ENCODE results near the gene BPIFB2. TPM values are rescaled to one million over a fixed set of nuclear protein-coding genes. Genes with fewer than 3 reads are reported as not detected.

Gene BPIFB2
- total and polyA plus RNA-seq, 7 donors, result not detected

DNA sequence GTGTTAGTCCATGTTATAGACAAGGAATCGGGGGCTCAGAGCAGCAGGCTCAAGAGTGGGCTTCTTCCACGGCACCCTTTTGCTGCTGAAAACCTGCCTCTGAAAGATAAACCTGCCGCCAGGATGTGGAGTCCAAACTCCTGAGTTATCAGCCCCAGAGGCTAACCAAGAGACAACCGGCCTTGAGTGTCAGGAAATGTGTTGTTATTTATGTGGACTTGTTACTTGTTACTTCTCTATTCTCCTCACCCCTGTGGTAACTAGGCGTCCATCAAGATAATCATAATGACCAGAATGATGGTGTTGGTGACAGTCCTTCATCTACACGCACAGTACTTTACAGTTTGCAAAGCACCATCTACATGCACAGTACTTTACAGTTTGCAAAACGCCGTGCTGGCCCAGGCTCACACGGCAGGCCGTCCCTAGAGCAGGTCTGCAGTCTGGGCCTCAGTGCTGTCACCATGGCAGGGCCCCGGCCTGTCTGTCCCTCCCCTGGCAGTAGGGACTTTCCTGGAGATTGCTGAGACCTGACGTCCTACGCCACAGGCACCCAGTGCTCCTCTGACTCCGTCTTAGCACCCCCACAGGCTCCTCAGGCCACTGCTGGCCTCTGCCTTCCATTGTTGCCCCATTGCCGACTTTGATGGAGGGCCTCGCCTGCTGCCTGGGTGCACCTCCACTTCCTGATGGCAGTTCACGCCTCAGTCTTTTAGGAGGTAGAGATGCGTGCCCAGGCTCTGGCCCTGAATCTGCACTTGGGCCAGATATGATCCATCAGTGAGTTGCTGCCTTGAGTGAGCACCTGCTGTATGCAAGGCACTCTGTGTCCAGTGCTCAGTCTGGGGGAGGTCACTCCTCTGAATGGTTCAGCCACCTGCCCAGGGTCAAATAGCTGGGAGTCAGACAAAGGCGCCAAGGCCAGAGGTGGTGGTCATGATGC lies 62.9 kb downstream of the BPIFB2 start:
- H3K27me3 ChIP-seq (ENCODE audit: insufficient read depth in 3 of 3, low read length in 2 of 3), result no peaks in the 10 kb centered on the region
- H3K27ac ChIP-seq, result no peak overlapping the region
- H3K9me3 ChIP-seq, result no peaks in the 10 kb centered on the region
- TF ChIP-seq, protein P1, sequence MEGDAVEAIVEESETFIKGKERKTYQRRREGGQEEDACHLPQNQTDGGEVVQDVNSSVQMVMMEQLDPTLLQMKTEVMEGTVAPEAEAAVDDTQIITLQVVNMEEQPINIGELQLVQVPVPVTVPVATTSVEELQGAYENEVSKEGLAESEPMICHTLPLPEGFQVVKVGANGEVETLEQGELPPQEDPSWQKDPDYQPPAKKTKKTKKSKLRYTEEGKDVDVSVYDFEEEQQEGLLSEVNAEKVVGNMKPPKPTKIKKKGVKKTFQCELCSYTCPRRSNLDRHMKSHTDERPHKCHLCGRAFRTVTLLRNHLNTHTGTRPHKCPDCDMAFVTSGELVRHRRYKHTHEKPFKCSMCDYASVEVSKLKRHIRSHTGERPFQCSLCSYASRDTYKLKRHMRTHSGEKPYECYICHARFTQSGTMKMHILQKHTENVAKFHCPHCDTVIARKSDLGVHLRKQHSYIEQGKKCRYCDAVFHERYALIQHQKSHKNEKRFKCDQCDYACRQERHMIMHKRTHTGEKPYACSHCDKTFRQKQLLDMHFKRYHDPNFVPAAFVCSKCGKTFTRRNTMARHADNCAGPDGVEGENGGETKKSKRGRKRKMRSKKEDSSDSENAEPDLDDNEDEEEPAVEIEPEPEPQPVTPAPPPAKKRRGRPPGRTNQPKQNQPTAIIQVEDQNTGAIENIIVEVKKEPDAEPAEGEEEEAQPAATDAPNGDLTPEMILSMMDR (IDR thresholded peaks at IDR 0.05), result no peak
- H3K36me3 ChIP-seq (ENCODE audit: insufficient read depth in 1 of 2, low read depth in 1 of 2), result no peaks in the 10 kb centered on the region
- DNase-seq (no peak), ATAC-seq (no peak)
- WGBS, 3 donors, result 78 to 81% (median 79%) methylated on average over 19 of the region's 19 CpGs
- intact Hi-C loops (cut with DNase I), result no loop called here
- H3K4me3 ChIP-seq, result no peak overlapping the region
- no peaks in the 10 kb centered on the region for H3K4me1 ChIP-seq

DNA sequence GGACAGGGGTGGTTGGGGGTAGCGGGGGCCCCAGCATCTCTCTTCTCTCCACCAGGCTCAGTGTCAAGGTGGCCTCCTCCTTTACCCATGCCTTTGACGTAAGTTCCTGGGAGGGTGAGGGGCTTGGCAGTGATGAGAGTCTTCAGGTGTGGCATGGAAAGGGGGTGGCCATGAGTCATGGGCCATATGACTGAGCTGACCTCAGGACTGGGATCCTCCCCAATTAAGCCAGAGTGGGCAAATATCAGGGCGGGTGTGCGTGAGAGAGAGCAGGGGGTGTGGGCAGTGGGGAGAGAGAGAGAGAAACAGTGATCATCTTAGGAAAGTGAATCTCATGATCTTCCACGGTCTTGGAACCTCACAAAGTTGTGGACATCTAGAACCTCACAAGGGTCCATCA lies 63.7 kb downstream of the BPIFB2 start:
- H3K27ac ChIP-seq, result no peak overlapping the region
- H3K9me3 ChIP-seq, result no peaks in the 10 kb centered on the region
- TF ChIP-seq, protein P1 (IDR thresholded peaks at IDR 0.05), result no peak
- intact Hi-C loops (cut with DNase I), result no loop called here
- ATAC-seq, result no peak
- H3K36me3 ChIP-seq (ENCODE audit: insufficient read depth in 1 of 2, low read depth in 1 of 2), result no peaks in the 10 kb centered on the region
- DNase-seq, result no peak
- WGBS, 3 donors, result 62 to 93% (median 85%) methylated on average over 5 of the region's 5 CpGs
- H3K4me3 ChIP-seq, result no peak overlapping the region
- H3K4me1 ChIP-seq, result no peaks in the 10 kb centered on the region
- H3K27me3 ChIP-seq (ENCODE audit: insufficient read depth in 3 of 3, low read length in 2 of 3), result peaks cover 0 to 6% (median 0%) of the 10 kb centered on the region in 3 donors

DNA sequence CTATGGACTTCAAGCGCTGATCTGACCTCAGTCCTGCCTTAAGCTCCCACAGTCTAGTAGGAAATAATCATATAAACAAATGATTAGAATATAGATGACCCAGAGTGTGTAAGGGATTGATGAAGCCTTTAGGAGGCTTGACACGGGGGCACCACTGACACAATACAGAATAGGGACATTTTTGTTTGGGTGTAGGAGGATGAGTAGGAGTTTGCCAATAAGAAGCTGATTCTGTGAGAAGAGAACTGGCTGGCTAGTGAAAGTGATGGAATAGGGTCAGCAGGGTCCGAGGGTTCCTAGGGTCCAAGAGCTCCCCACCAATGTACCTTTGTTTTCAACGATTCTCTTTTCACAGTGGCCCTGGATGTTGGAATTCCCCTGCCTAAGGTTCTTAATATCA lies 64.9 kb downstream of the BPIFB2 start:
- no peak for ATAC-seq

DNA sequence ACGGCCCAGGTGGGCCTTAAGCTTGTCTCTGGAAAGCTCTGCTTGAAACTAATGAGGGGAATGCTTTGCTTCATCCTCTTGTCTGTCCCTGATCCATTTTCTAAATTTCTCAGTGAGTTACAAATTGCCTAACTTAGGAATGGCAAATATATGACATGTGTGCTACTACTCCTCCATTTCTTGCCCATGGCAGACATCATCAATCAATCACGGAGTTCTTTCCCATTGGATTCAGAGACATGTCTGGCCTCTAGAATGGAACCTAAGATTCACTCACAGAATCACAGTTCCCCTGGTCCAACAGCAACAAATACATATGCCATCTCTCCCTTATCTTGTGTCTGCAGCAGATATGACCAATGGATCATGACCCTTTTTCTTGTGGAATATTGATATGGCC lies 65.3 kb downstream of the BPIFB2 start:
- 76 to 86% (median 78%) methylated on average over 2 of the region's 2 CpGs for WGBS, 3 donors
- H3K4me3 ChIP-seq, result no peak overlapping the region
- H3K27me3 ChIP-seq (ENCODE audit: insufficient read depth in 3 of 3, low read length in 2 of 3), result peaks cover 0 to 14% (median 0%) of the 10 kb centered on the region in 3 donors
- no peaks in the 10 kb centered on the region for H3K4me1 ChIP-seq
- no peaks in the 10 kb centered on the region for H3K9me3 ChIP-seq
- intact Hi-C loops (cut with DNase I), result no loop called here
- H3K27ac ChIP-seq, result no peak overlapping the region
- TF ChIP-seq, protein P1 (IDR thresholded peaks at IDR 0.05), result no peak
- ATAC-seq, result no peak
- H3K36me3 ChIP-seq (ENCODE audit: insufficient read depth in 1 of 2, low read depth in 1 of 2), result no peaks in the 10 kb centered on the region
- no peak for DNase-seq

More for the DNA sequence above, 64.9 kb downstream of the BPIFB2 start:
- no peaks in the 10 kb centered on the region for H3K36me3 ChIP-seq (ENCODE audit: insufficient read depth in 1 of 2, low read depth in 1 of 2)
- TF ChIP-seq, protein P1 (IDR thresholded peaks at IDR 0.05), result no peak
- no peak for DNase-seq
- H3K4me1 ChIP-seq, result no peaks in the 10 kb centered on the region
- no peaks in the 10 kb centered on the region for H3K9me3 ChIP-seq
- 86 to 90% (median 88%) methylated on average over 4 of the region's 4 CpGs for whole genome bisulfite sequencing, 3 donors
- no peak overlapping the region for H3K4me3 ChIP-seq
- peaks cover 0 to 10% (median 0%) of the 10 kb centered on the region in 3 donors for H3K27me3 ChIP-seq (ENCODE audit: insufficient read depth in 3 of 3, low read length in 2 of 3)
- intact Hi-C loops (cut with DNase I), result no loop called here
- H3K27ac ChIP-seq, result no peak overlapping the region

Other genes starting within 250 kb of the BPIFB2 start
- gene DNMT3B, start 245.3 kb upstream of the BPIFB2 start, total RNA-seq, result under 1 TPM; 0.08 to 0.64 (median 0.24) TPM
- under 1 TPM; 0.14 to 0.19 (median 0.17) TPM for gene DNMT3B, start 245.3 kb upstream of the BPIFB2 start, polyA plus RNA-seq
- 10 to 100 TPM; 34.8 to 62.9 (median 54.7) TPM for gene MAPRE1, start 187.8 kb upstream of the BPIFB2 start, total RNA-seq
- 10 to 100 TPM; 30.9 to 77.8 (median 51.5) TPM for gene MAPRE1, start 187.8 kb upstream of the BPIFB2 start, polyA plus RNA-seq
- under 1 TPM in 1 of 4 donors, not detected in 3; 0.08 TPM for gene EFCAB8, start 148.8 kb upstream of the BPIFB2 start, total RNA-seq
- under 1 TPM in 2 of 3 donors, not detected in 1; 0.03 to 0.04 TPM for gene EFCAB8, start 148.8 kb upstream of the BPIFB2 start, polyA plus RNA-seq
- not detected for gene SUN5, start 3.3 kb upstream of the BPIFB2 start, total RNA-seq
- not detected for gene SUN5, start 3.3 kb upstream of the BPIFB2 start, polyA plus RNA-seq
- gene BPIFB6, start 23.9 kb downstream of the BPIFB2 start, total RNA-seq, result not detected
- gene BPIFB6, start 23.9 kb downstream of the BPIFB2 start, polyA plus RNA-seq, result not detected
- gene BPIFB3, start 46.2 kb downstream of the BPIFB2 start, total RNA-seq, result not detected
- gene BPIFB3, start 46.2 kb downstream of the BPIFB2 start, polyA plus RNA-seq, result not detected
- gene BPIFB4, start 71.9 kb downstream of the BPIFB2 start, total RNA-seq, result not detected
- not detected for gene BPIFB4, start 71.9 kb downstream of the BPIFB2 start, polyA plus RNA-seq
- not detected for gene BPIFA2, start 160.5 kb downstream of the BPIFB2 start, total RNA-seq
- gene BPIFA2, start 160.5 kb downstream of the BPIFB2 start, polyA plus RNA-seq, result not detected
- gene BPIFA3, start 209.6 kb downstream of the BPIFB2 start, total RNA-seq, result not detected
- not detected for gene BPIFA3, start 209.6 kb downstream of the BPIFB2 start, polyA plus RNA-seq
- not detected for gene BPIFA1, start 228.3 kb downstream of the BPIFB2 start, total RNA-seq
- gene BPIFA1, start 228.3 kb downstream of the BPIFB2 start, polyA plus RNA-seq, result not detected